IPS-18a (cell line): ENCODE results near the gene SSX5.
"Not testable (repeated sequence)": the region's sequence is repeated elsewhere in the genome, so short reads cannot be mapped to it uniquely, and the experiment has no call there.

Experiments used
- H3K27ac ChIP-seq: one replicate; pipeline ENCODE4 v1.5.1; 2013; ENCODE audit warnings: low read length
- H3K27me3 ChIP-seq: one replicate; pipeline ENCODE4 v1.6.1; 2013; ENCODE audit warnings: mild to moderate bottlenecking, low read length; ENCODE audit not compliant: control insufficient read depth, insufficient read depth
- H3K36me3 ChIP-seq: one replicate; pipeline ENCODE4 v1.6.1; 2013; ENCODE audit warnings: low read depth, low read length; ENCODE audit not compliant: control insufficient read depth
- H3K4me1 ChIP-seq: one replicate; pipeline ENCODE4 v1.6.1; 2013; ENCODE audit warnings: low read depth, low read length; ENCODE audit not compliant: control insufficient read depth
- H3K4me3 ChIP-seq: one replicate; pipeline ENCODE4 v1.5.1; 2013; ENCODE audit warnings: low read length
- H3K9ac ChIP-seq: one replicate; pipeline ENCODE4 v1.6.1; 2013; ENCODE audit warnings: mild to moderate bottlenecking, low read length, moderate library complexity
- H3K9me3 ChIP-seq: one replicate; pipeline ENCODE4 v1.6.1; 2013; ENCODE audit warnings: low read depth, low read length; ENCODE audit not compliant: control insufficient read depth

Gene SSX5

DNA sequence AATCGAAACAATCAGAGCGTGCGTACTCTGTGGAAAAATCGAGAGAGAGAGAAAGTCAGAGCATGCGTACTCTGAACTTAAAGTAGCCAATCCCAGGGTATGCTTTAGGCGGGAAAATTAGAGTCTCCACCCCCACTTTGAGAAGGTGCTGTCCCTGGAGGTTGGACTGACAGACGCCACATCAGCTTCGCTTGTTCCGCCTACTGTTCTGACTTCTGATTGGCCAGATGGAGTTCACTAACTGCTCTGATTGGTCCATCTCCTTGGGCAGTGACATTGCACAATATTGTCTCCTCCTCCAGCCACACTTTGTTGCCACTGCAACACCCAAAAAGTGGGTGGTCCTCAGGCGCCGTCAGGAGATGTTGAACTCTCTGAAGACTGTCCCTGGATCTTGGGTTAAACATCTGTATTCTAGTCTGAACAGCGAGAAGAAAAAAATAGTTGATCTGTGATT is at the start of gene SSX5:
SSX5 (minus strand) TSS at position 51 of the 457 bp plus-strand sequence. CDS start 1,437 bp downstream, outside the sequence.
- peaks cover 3% of the 10 kb centered on the region for H3K9me3 ChIP-seq
- no peak within 1 kb of the TSS for H3K27ac ChIP-seq
- no peaks in the 10 kb centered on the region for H3K4me1 ChIP-seq
- H3K27me3 ChIP-seq = no peaks in the 10 kb centered on the region
- H3K9ac ChIP-seq = no peak within 1 kb of the TSS
- H3K4me3 ChIP-seq = no peak within 1 kb of the TSS
- no peaks in the 10 kb centered on the region for H3K36me3 ChIP-seq

DNA sequence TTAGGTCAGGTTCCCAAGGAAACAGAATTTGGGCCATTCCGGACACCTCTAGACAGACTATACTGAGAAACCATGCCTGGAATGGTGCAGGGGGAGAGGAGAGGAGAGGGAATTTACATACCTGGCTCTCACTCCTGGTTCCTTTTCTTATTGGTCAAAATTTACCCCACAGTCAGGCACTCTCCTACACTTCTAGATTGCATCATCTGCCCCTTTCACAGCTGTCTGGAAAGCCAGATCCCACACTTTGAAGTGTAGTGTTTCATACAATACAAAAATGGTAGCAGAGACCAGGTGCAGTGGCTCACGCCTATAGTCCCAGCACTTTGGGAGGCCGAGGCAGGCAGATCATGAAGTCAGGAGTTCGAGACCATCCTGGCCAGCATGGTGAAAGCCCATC is 27.6 kb upstream of the SSX5 start:
- H3K27me3 ChIP-seq, H3K9me3 ChIP-seq: not testable (repeated sequence)

DNA sequence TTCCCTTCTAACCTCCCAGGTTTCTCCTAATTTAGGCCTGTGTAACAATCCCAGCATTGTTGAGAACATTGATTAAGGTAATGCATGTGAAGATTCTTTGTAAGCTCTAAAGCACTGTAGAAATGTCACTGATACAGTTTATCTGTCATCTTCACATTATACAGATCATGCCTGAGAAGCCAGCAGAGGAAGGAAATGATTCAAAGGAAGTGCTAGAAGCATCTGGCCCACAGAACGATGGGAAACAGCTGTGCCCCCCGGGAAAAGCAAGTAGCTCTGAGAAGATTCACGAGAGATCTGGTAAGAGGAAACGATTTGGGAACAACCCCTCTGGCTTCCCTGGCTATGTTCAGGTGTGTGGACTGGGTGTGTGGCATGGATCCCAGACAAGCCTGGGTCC is 17.7 kb upstream of the SSX5 start:
- not testable (repeated sequence) for H3K36me3 ChIP-seq, H3K27me3 ChIP-seq, H3K4me3 ChIP-seq, H3K9ac ChIP-seq, H3K9me3 ChIP-seq, H3K4me1 ChIP-seq, H3K27ac ChIP-seq

More for the DNA sequence above, 27.6 kb upstream of the SSX5 start:
- H3K27ac ChIP-seq, H3K4me3 ChIP-seq, H3K9ac ChIP-seq, H3K36me3 ChIP-seq, H3K4me1 ChIP-seq: not testable (repeated sequence)

DNA sequence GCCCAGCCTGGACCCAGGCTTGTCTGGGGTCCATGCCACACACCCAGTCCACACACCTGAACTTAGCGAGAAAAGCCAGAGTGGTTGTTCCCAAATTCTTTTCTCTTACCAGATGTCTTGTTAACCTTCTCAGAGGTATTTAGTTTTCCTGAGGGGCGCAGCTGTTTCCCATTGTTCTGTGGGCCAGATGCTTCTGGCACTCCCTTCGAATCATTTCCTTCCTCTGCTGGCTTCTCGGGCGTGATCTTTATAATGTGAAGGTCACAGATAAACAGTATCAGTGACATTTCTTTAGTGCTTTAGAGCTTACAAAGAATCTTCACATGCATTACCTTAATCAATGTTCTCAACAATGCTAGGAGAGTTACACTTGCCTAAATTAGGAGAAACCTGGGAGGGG is 6.6 kb downstream of the SSX5 start:
- H3K9ac ChIP-seq, H3K36me3 ChIP-seq: not testable (repeated sequence)

DNA sequence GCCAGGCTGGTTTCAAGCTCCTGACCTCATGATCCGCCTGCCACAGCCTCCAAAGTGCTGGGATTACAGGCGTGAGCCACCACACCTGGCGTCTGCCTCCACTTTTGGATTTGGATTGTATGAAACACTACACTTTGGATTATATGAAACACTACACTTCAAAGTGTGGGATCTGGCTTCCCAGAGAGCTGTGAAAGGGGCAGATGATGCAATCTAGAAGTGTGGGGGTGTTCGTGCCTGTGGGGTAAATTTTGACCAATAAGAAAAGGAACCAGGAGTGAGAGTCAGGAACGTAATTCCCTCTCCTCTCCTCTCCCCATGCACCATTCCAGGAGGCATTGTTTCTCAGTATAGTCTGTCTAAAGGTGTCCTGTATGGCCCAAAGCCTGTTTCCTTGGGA is 14.7 kb downstream of the SSX5 start:
- not testable (repeated sequence) for H3K4me3 ChIP-seq, H3K27ac ChIP-seq, H3K36me3 ChIP-seq, H3K9ac ChIP-seq, H3K4me1 ChIP-seq, H3K9me3 ChIP-seq, H3K27me3 ChIP-seq

More for the DNA sequence above, 6.6 kb downstream of the SSX5 start:
- H3K4me3 ChIP-seq, H3K9me3 ChIP-seq, H3K4me1 ChIP-seq, H3K27me3 ChIP-seq, H3K27ac ChIP-seq: not testable (repeated sequence)

DNA sequence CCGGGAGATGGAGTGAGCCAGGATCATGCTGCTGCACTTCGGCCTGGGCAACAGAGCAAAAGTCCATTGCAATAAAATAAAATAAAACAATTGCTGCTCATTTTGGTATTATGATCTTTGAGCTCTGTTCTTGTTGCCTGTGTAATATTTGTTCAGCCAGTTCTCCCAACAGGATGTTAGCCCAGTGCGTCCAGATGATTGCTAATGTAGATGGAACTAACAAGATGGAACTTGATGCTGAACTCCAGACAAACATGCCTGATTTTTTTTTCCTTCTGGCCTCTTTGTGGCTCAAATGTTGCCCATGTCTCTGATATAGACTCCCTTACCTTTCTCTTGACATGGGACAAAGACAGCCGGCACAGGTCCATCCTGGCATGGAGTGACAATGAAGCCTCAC is 15.8 kb downstream of the SSX5 start:
- no peak overlapping the region for H3K27ac ChIP-seq
- H3K4me1 ChIP-seq = no peaks in the 10 kb centered on the region
- no peak overlapping the region for H3K9ac ChIP-seq
- no peaks in the 10 kb centered on the region for H3K36me3 ChIP-seq
- no peaks in the 10 kb centered on the region for H3K27me3 ChIP-seq
- no peaks in the 10 kb centered on the region for H3K9me3 ChIP-seq
- no peak overlapping the region for H3K4me3 ChIP-seq

- Histone ChIP-seq H3K9me3 (no peaks in the 10 kb centered on the region), H3K9ac (no peak overlapping the region), H3K4me3 (no peak overlapping the region), H3K27ac (no peak overlapping the region), H3K36me3 (no peaks in the 10 kb centered on the region), H3K27me3 (no peaks in the 10 kb centered on the region), H3K4me1 (no peaks in the 10 kb centered on the region)
Observed at GRCh38 chrX:48179691-48180090, 16.9 kb downstream of the SSX5 start.

DNA sequence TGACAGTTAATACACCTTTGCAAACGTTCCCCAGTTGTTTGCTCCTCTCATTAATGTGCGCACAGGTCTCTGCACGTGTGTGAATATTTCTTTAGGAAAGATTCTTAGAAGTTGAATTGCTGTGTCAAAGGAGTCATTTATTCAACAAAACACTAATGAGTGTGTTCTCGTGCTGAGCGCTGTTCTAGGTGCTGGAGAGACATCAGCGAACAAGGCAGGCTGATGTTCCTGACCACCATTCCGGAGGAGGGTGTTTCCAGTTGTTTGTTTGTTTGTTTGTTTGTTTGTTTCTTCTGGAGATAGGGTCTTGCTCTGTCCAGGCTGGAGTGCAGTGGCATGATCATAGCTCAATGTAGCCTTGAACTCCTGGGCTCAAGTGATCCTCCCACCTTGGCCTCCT is 30.3 kb downstream of the SSX5 start:
- not testable (repeated sequence) for H3K9ac ChIP-seq, H3K27me3 ChIP-seq, H3K9me3 ChIP-seq, H3K27ac ChIP-seq, H3K4me1 ChIP-seq, H3K4me3 ChIP-seq, H3K36me3 ChIP-seq

- Histone ChIP-seq H3K27me3 (no peaks in the 10 kb centered on the region), H3K4me1 (no peaks in the 10 kb centered on the region), H3K27ac (no peak overlapping the region), H3K4me3 (no peak overlapping the region), H3K9me3 (peaks cover 6% of the 10 kb centered on the region), H3K9ac (no peak overlapping the region), H3K36me3 (no peaks in the 10 kb centered on the region)
Observed at GRCh38 chrX:48165241-48165640, 31.4 kb downstream of the SSX5 start.

DNA sequence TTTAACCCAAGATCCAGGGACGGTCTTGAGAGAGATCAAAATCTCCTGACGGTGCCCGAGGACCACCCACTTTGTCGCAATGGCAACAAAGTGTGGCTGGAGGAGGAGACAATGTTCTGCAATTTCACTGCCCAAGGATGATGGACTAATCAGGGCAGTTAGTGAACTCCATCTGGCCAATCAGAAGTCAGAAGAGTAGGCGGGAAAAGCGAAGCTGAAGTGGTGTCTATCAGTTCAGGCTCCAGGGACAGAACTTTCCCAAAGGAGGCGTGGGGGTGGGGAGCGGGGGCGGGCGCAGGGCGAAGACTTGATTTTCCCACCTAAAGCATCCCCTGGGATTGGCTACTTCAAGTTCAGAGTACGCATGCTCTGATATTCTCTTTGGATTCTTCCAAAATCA is 40.6 kb downstream of the SSX5 start:
- Histone ChIP-seq H3K9me3 (peaks cover 3% of the 10 kb centered on the region), H3K4me3 (no peak overlapping the region), H3K27ac (no peak overlapping the region), H3K36me3 (no peaks in the 10 kb centered on the region), H3K4me1 (no peaks in the 10 kb centered on the region), H3K27me3 (no peaks in the 10 kb centered on the region), H3K9ac (no peak overlapping the region)

DNA sequence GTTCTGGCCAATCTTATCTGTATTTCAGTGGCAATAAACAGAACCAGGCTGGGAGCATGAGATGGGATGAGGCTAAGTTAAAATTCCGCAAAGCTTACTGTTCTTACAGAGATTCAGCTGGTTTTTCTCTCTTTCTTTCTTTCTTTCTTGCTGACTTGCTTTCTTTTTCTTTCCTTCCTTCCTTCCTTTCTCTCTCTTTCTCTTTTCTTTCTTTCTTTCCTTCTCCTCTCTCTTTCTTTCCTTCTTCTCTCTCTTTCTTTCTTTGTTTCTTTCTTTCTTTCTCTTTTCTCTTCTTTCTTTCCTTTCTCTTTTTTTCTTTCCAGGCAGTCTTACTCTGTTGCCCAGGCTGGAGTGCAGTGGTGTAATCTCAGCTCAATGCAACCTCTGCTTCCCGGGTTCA is 41.8 kb downstream of the SSX5 start:
- H3K36me3 ChIP-seq = no peaks in the 10 kb centered on the region
- H3K9ac ChIP-seq = no peak overlapping the region
- peaks cover 3% of the 10 kb centered on the region for H3K9me3 ChIP-seq
- H3K4me1 ChIP-seq = no peaks in the 10 kb centered on the region
- H3K27ac ChIP-seq = no peak overlapping the region
- H3K27me3 ChIP-seq = no peaks in the 10 kb centered on the region
- no peak overlapping the region for H3K4me3 ChIP-seq

DNA sequence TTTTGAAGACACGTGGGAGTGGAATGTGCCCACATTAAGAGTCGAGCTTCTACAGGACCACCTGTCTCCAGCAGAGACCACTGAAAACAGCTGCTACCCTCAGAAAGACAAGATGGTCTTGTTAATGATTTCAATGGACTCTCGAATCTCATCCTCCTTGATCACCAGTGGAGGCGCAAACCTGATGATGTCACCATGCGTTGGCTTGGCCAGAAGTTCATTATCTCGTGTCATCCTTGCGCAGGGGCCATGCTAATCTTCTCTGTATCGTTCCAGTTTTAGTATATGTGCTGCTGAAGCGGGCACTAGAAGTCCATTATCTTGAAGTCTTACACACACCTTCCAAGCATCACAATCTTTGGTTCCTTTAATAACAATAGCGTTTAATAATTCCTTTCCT is 42.8 kb downstream of the SSX5 start:
- no peak overlapping the region for H3K9ac ChIP-seq

More for the DNA sequence above, 42.8 kb downstream of the SSX5 start:
- no peaks in the 10 kb centered on the region for H3K27me3 ChIP-seq
- H3K36me3 ChIP-seq = no peaks in the 10 kb centered on the region
- no peak overlapping the region for H3K27ac ChIP-seq
- H3K4me1 ChIP-seq = no peaks in the 10 kb centered on the region
- peaks cover 3% of the 10 kb centered on the region for H3K9me3 ChIP-seq
- H3K4me3 ChIP-seq = no peak overlapping the region
